Measurements from ENCODE around the gene NUP214.

The NUP214 gene

DNA sequence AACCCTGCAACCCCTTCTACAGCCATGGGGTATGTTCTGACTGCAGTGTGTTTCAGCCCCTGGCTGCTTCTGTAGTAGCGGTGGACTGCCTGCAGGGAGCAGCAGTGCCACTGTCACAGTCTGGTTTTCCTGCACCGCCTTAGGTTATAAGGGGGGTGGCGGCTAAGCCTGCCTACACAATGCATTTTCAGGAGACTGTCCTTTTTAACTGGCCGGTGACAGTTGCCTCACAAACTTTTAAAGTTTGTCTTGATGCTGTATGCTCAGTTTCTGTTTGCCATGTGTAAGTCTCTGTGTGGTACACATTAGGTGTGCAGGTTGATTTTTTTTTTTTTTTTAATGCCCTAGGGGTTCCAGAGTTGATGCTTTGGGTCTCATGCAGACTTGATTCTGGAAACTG is 53.0 kb downstream of the NUP214 start:
- POLR2A ChIA-PET, result no interaction called here
- CTCF ChIA-PET, result interaction anchor here (0.7 to 9.0 kb wide), 38 partner anchors 8 to 289 kb away, joined by 3 to 156 read pairs (median 4); no protein-coding TSS in a partner anchor
- peak; percentile 82 for DNase-seq (ENCODE audit: extremely low spot score)
- TF ChIP-seq, protein P1, sequence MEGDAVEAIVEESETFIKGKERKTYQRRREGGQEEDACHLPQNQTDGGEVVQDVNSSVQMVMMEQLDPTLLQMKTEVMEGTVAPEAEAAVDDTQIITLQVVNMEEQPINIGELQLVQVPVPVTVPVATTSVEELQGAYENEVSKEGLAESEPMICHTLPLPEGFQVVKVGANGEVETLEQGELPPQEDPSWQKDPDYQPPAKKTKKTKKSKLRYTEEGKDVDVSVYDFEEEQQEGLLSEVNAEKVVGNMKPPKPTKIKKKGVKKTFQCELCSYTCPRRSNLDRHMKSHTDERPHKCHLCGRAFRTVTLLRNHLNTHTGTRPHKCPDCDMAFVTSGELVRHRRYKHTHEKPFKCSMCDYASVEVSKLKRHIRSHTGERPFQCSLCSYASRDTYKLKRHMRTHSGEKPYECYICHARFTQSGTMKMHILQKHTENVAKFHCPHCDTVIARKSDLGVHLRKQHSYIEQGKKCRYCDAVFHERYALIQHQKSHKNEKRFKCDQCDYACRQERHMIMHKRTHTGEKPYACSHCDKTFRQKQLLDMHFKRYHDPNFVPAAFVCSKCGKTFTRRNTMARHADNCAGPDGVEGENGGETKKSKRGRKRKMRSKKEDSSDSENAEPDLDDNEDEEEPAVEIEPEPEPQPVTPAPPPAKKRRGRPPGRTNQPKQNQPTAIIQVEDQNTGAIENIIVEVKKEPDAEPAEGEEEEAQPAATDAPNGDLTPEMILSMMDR (IDR thresholded peaks at IDR 0.05; ENCODE audit: control extremely low read depth, extremely low read depth, low read depth, missing control alignments), result peak; percentile 99

DNA sequence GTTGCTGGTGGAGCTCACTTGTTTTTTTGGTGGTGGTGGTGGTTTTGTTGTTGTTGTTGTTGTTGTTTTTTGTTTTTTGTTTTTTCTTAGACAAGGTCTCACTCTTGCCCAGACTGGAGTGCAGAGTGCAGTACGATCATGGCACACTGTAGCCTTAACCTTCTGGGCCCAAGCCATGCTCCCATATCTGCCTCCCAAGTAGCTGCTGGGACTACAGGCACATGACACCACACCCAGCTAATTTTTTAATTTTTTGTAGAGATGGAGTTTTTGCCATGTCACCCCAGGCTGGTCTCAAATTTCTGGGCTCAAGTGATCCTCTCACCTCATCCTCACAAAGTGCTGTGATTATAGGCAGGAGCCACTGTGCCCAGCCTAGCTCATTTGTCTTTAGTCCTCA is 53.5 kb downstream of the NUP214 start:
- CTCF ChIA-PET, result interaction anchor here (0.6 to 9.0 kb wide), 28 partner anchors 10 to 171 kb away, joined by 3 to 156 read pairs (median 4); no protein-coding TSS in a partner anchor
- TF ChIP-seq, protein P1 (IDR thresholded peaks at IDR 0.05; ENCODE audit: control extremely low read depth, extremely low read depth, low read depth, missing control alignments), result no peak
- POLR2A ChIA-PET, result no interaction called here

GRCh38 chr9:131179561-131180219 is 54.3 kb downstream of the NUP214 start:
- CTCF ChIA-PET, result interaction anchor here (0.8 to 9.0 kb wide), 28 partner anchors 13 to 473 kb away, joined by 3 to 156 read pairs (median 4); partner anchors contain the start of gene PLPP7
- TF ChIP-seq, protein P1 (IDR thresholded peaks at IDR 0.05; ENCODE audit: control extremely low read depth, extremely low read depth, low read depth, missing control alignments), result no peak
- DNase-seq (ENCODE audit: extremely low spot score), result peak; percentile 57
- POLR2A ChIA-PET, result no interaction called here

More for the DNA sequence above, 53.5 kb downstream of the NUP214 start:
- no peak for DNase-seq (ENCODE audit: extremely low spot score)

DNA sequence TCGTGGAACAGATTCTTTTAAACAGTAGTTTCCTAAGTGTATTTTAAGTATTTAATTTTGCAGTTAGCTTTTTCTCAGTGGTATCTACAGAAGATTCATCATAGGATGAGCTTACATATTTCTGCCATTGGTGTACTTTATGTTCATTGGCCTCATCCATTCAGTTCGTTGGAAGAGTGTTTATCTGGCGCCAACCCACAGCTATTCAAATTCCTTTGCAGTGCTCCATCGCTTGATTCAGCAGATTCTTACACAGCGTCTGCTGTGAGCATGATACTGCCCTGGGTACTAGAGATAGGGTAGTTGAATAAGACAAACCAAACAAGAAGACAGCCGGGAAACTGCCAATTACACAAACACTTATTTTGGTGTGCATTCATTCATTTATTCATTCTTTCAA is 55.1 kb downstream of the NUP214 start:
- CTCF ChIA-PET, result interaction anchor here (0.9 to 9.0 kb wide), 12 partner anchors 13 to 473 kb away, joined by 3 to 156 read pairs (median 4); partner anchors contain the start of gene PLPP7
- TF ChIP-seq, protein P1 (IDR thresholded peaks at IDR 0.05; ENCODE audit: control extremely low read depth, extremely low read depth, low read depth, missing control alignments), result no peak
- POLR2A ChIA-PET, result no interaction called here
- DNase-seq (ENCODE audit: extremely low spot score), result no peak

- no peak for DNase-seq (ENCODE audit: extremely low spot score)
- TF ChIP-seq, protein P1 (IDR thresholded peaks at IDR 0.05; ENCODE audit: control extremely low read depth, extremely low read depth, low read depth, missing control alignments), result no peak
- ChIA-PET POLR2A (no interaction called here), CTCF (interaction anchor here (0.6 to 9.0 kb wide), 10 partner anchors 14 to 171 kb away, joined by 3 to 156 read pairs (median 4); no protein-coding TSS in a partner anchor)
These were observed 55.8 kb downstream of the NUP214 start for GRCh38 chr9:131181091-131181681.

- TF ChIP-seq, protein P1 (IDR thresholded peaks at IDR 0.05; ENCODE audit: control extremely low read depth, extremely low read depth, low read depth, missing control alignments), result no peak
- POLR2A ChIA-PET, result interaction anchor here (0.5 kb wide), 1 partner anchor 51 kb away, joined by 3 read pairs; no protein-coding TSS in a partner anchor
- DNase-seq (ENCODE audit: extremely low spot score), result no peak
- CTCF ChIA-PET, result interaction anchor here (1.4 to 1.6 kb wide), 2 partner anchors 8 to 29 kb away, joined by 3 to 6 read pairs; no protein-coding TSS in a partner anchor
These were observed 60.5 kb downstream of the NUP214 start for GRCh38 chr9:131185924-131186323.

Measured in GM10248 (cell line).